GM13976 (cell line): ENCODE measurements around the gene SYNGR2.

Source experiments
- DNase-seq: peaks from one replicate; pipeline ENCODE4 v3.0.0; 2012; ENCODE audit warnings: low spot score
- CTCF ChIP-seq: IDR thresholded peaks from 2 replicates; pipeline ENCODE4 v1.5.1; 2012; ENCODE audit warnings: borderline replicate concordance, mild to moderate bottlenecking; ENCODE audit not compliant: insufficient read depth; ENCODE audit errors: extremely low read depth, missing control alignments, control extremely low read depth
- in situ Hi-C: fragments of 300-500 bp; cut with MboI; formaldehyde crosslinking; loops from one replicate; pipeline ENCODE4 v1.12.0; 2022; ENCODE audit warnings: low sequenced_read_pairs, mixed read lengths, inconsistent platforms; ENCODE audit not compliant: unreplicated experiment

Gene SYNGR2

GRCh38 chr17:78174346-78174869, 6.0 kb downstream of the SYNGR2 start:
- peak; percentile 35 for TF ChIP-seq CTCF
- in situ Hi-C loops: no loop called here
- peak; percentile 45 for DNase-seq

GRCh38 chr17:78174870-78175642, 6.7 kb downstream of the SYNGR2 start:
- peak; percentile 19 for TF ChIP-seq CTCF
- no peak for DNase-seq
- in situ Hi-C loops: no loop called here

GRCh38 chr17:78175643-78175981, 7.2 kb downstream of the SYNGR2 start:
- no peak for DNase-seq
- no peak for TF ChIP-seq CTCF
- in situ Hi-C loops: no loop called here

- TF ChIP-seq CTCF: peak; percentile 96
- DNase-seq: peak; percentile 82
- in situ Hi-C loops: no loop called here
Observed at GRCh38 chr17:78176548-78177025, 8.2 kb downstream of the SYNGR2 start.

GRCh38 chr17:78179372-78179771, 11.0 kb downstream of the SYNGR2 start:
- in situ Hi-C loops: no loop called here
- no peak for TF ChIP-seq CTCF
- no peak for DNase-seq

- in situ Hi-C loops: no loop called here
Observed at GRCh38 chr17:78180083-78180482, 11.7 kb downstream of the SYNGR2 start.

More at GRCh38 chr17:78180083-78180482, 11.7 kb downstream of the SYNGR2 start:
- DNase-seq: no peak
- TF ChIP-seq CTCF: no peak
